ENCODE data around the gene RETREG2. TPM values are rescaled to one million over a fixed set of nuclear protein-coding genes. Genes with fewer than 3 reads are reported as not detected.
A peak's percentile ranks its signal among the peaks of the same experiment; 100 is the strongest.

RETREG2 gene
- total RNA-seq, 1 experiment from 2014 or later, result 63.7 TPM

GRCh38 chr2:219159771-219160185, 18.3 kb upstream of the RETREG2 start (continued):
- TF ChIP-seq REST (IDR thresholded peaks at IDR 0.05; ENCODE audit: low read depth), result no peak

DNA sequence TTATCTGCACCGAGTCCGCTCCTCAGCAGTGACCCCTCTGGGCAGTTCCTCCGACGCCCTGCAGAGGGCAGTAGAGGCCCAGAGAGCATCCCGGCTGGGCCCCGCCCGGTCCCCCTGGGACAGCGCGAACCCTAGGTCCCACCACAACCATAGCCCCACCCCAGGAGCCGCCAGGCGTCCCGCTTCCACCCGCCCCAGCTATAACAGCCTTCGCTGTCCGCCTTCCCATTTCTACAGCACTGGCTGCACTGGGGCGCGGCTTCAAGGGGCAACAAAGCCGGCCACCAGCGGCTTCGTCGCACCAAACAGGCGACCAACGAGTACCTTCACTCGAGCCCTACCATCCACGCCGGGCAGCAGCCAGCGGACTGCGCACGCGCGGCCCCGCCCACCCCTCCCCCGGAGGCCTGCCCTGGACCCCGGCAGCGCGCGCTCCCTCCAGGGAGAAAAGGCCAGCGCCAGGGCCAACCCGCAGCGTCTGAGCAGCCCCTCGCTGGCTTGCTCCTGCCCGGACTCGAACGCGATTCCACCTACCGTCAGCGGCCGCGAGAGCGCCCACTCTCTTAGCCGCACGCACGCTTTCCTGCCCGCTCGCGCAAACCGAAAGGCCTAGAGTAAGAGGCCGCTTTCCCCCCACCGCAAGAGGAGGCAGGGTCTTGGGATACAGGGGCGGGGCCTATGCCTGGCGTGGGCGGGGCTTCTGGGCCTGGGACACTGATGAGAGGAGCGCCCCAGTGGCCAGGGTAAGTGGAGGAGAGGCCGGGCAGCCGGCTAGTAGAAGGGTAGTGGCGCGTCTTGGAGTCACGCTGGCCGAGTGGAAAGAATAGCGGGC, 17.7 kb upstream of the RETREG2 start, which contains the start of gene NHEJ1:
TSS of gene NHEJ1 (minus strand) at position 630 of the 832 bp plus-strand sequence. CDS start 2,453 bp downstream, outside the sequence.
- intact Hi-C loops (cut with micrococcal nuclease), result loop anchor here (1.0 to 2.0 kb wide), 4 partner anchors 50 to 192 kb away; no protein-coding TSS in a partner anchor
- Histone ChIP-seq H3K9ac (ENCODE audit: low read length) (peak within 1 kb of the TSS; percentile 72), H3K27me3 (ENCODE audit: insufficient read depth, low read length) (no peaks in the 10 kb centered on the region), H3K9me3 (ENCODE audit: control insufficient read depth in 1 of 2, insufficient read depth in 1 of 2, low read depth in 1 of 2, low read length in 2 of 2) (no peaks in the 10 kb centered on the region), H2AFZ (ENCODE audit: low read depth, low read length, poor library complexity, severe bottlenecking) (peak within 1 kb of the TSS; percentile 84), H3K36me3 (ENCODE audit: control insufficient read depth in 1 of 2, insufficient read depth in 2 of 2, low read length in 2 of 2) (peaks cover 0 to 3% of the 10 kb centered on the region in 2 experiments; a peak in 2 of 4 replicates), H3K4me2 (ENCODE audit: low read length) (peak within 1 kb of the TSS; percentile 78), H3K4me1 (ENCODE audit: control insufficient read depth in 1 of 2, insufficient read depth in 2 of 2, low read length in 2 of 2) (peaks cover 5 to 16% of the 10 kb centered on the region in 2 experiments; a peak in 3 of 4 replicates), H3K9me2 (ENCODE audit: insufficient read depth) (no peaks in the 10 kb centered on the region), H4K20me1 (ENCODE audit: insufficient read depth) (no peaks in the 10 kb centered on the region), H3K27ac (ENCODE audit: low read depth, low read length) (peak within 1 kb of the TSS; percentile 82), H3K4me3 (replicated peaks in 1 of 2; ENCODE audit: low read depth in 1 of 2, low read length in 2 of 2) (peak within 1 kb of the TSS; percentile 67 to 69), H3K79me2 (ENCODE audit: insufficient read depth, low read length) (no peaks in the 10 kb centered on the region)
- CTCF ChIA-PET, result interaction anchor here (0.9 to 2.6 kb wide), 6 partner anchors 51 to 369 kb away, joined by 3 to 7 read pairs (median 4); no protein-coding TSS in a partner anchor
- DNase-seq (ENCODE audit: low read depth, low spot score) (peak; percentile 88), ATAC-seq (peak; percentile 94)
- POLR2A ChIA-PET, result interaction anchor here (1.4 kb wide), 1 partner anchor 159 kb away, joined by 5 read pairs; no protein-coding TSS in a partner anchor
- RAD21 ChIA-PET (ENCODE audit: low non-redundant PET in 1 of 2, low total read pairs in 2 of 2, uncharacterized antibody in 2 of 2, unreplicated experiment in 2 of 2), result no interaction called here
- no TSS peak for BruUV-seq (replicated peaks)
- TF ChIP-seq, protein P1, sequence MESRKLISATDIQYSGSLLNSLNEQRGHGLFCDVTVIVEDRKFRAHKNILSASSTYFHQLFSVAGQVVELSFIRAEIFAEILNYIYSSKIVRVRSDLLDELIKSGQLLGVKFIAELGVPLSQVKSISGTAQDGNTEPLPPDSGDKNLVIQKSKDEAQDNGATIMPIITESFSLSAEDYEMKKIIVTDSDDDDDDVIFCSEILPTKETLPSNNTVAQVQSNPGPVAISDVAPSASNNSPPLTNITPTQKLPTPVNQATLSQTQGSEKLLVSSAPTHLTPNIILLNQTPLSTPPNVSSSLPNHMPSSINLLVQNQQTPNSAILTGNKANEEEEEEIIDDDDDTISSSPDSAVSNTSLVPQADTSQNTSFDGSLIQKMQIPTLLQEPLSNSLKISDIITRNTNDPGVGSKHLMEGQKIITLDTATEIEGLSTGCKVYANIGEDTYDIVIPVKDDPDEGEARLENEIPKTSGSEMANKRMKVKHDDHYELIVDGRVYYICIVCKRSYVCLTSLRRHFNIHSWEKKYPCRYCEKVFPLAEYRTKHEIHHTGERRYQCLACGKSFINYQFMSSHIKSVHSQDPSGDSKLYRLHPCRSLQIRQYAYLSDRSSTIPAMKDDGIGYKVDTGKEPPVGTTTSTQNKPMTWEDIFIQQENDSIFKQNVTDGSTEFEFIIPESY (IDR thresholded peaks at IDR 0.05; ENCODE audit: extremely low read depth, insufficient replicate concordance, low read length), result no peak
- TF ChIP-seq, protein P2, sequence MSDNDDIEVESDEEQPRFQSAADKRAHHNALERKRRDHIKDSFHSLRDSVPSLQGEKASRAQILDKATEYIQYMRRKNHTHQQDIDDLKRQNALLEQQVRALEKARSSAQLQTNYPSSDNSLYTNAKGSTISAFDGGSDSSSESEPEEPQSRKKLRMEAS (IDR thresholded peaks at IDR 0.05), result peak; percentile 78; the same call in 1 of the 2 replicates
- TF ChIP-seq ATF3 (IDR thresholded peaks at IDR 0.05), result no peak
- no peak for TF ChIP-seq CEBPB (IDR thresholded peaks at IDR 0.05; ENCODE audit: low read depth)
- no peak for TF ChIP-seq JUND (IDR thresholded peaks at IDR 0.05)
- TF ChIP-seq ZFX (IDR thresholded peaks at IDR 0.05), result peak; percentile 95
- TF ChIP-seq RAD21 (IDR thresholded peaks at IDR 0.05; ENCODE audit: low read depth), result peak; percentile 95
- TF ChIP-seq EZH2 (IDR thresholded peaks at IDR 0.05), result no peak
- TF ChIP-seq POLR2A (IDR thresholded peaks at IDR 0.05; ENCODE audit: borderline replicate concordance, extremely low read depth, insufficient read depth, insufficient read length), result peak; percentile 86
- peak; percentile 79; the same call in 1 of the 2 replicates for TF ChIP-seq SIN3A (IDR thresholded peaks at IDR 0.05; ENCODE audit: low read depth)
- no peak for TF ChIP-seq TCF7L2 (IDR thresholded peaks at IDR 0.05; ENCODE audit: borderline replicate concordance, extremely low read depth, insufficient read depth, insufficient read length)
- peak; percentile 56 for TF ChIP-seq SP1 (IDR thresholded peaks at IDR 0.05; ENCODE audit: low read depth)
- no peak for TF ChIP-seq REST (IDR thresholded peaks at IDR 0.05; ENCODE audit: low read depth)

Measured in HCT116 (cell line).